Activated naive CD4-positive, alpha-beta T cell treated with anti-CD3 and anti-CD28 coated beads, Interleukin-2, amount 50 U/mL, for 72 hours (primary cell): ENCODE measurements around the gene PTPRU. TPM values are rescaled to one million over a fixed set of nuclear protein-coding genes. Genes with fewer than 3 reads are reported as not detected.

Experiments
- ATAC-seq, 2 donors: fragments of 150-1000 bp; cut with Tn5 transposase; 2 replicates each; pipeline ENCODE4 v1.10.0; 2021; ENCODE audit warnings: mild to moderate bottlenecking in 2 of 2, moderate library complexity in 2 of 2
- DNase-seq, 2 donors: peaks; one replicate each; pipeline ENCODE4 v3.0.0; 2021 to 2022; ENCODE audit warnings: low spot score in 2 of 2
- H3K27ac Mint-ChIP-seq, 2 donors: one replicate each; pipeline ENCODE4 v1.8.0; 2022; ENCODE audit warnings: mild to moderate bottlenecking in 2 of 2, mixed read lengths in 2 of 2
- H3K36me3 Mint-ChIP-seq, 2 donors: one replicate each; pipeline ENCODE4 v1.8.0; 2022; ENCODE audit warnings: mixed read lengths in 2 of 2
- H3K9me3 Mint-ChIP-seq, 2 donors: one replicate each; pipeline ENCODE4 v1.8.0; 2022; ENCODE audit warnings: mixed read lengths in 2 of 2
- total RNA-seq, 2 donors: library from RNA; stranded (reverse); gene quantifications; one replicate each; pipeline ENCODE4 v1.2.3, GENCODE V29; 2022

PTPRU gene
- total RNA-seq, 2 donors from 2014 or later, result 2.0 TPM; not detected in 1

- peaks cover 9% of the 10 kb centered on the region in 2 donors for H3K36me3 Mint-ChIP-seq
- DNase-seq (no peak), ATAC-seq (no peak)
- peak overlapping the region in 1 of 2 donors; percentile 81 for H3K27ac Mint-ChIP-seq
- H3K9me3 Mint-ChIP-seq, result no peaks in the 10 kb centered on the region
Observed at GRCh38 chr1:29236712-29237128, 398 bp downstream of the PTPRU start.

- Mint-ChIP-seq H3K9me3 (no peaks in the 10 kb centered on the region), H3K27ac (peak overlapping the region in 1 of 2 donors; percentile 81), H3K36me3 (peaks cover 9% of the 10 kb centered on the region in 2 donors)
- DNase-seq, result peak in 1 of 2 donors; percentile 28
- peak in 1 of 2 donors; percentile 20 for ATAC-seq
Observed at GRCh38 chr1:29237129-29237821, 953 bp downstream of the PTPRU start.

DNA sequence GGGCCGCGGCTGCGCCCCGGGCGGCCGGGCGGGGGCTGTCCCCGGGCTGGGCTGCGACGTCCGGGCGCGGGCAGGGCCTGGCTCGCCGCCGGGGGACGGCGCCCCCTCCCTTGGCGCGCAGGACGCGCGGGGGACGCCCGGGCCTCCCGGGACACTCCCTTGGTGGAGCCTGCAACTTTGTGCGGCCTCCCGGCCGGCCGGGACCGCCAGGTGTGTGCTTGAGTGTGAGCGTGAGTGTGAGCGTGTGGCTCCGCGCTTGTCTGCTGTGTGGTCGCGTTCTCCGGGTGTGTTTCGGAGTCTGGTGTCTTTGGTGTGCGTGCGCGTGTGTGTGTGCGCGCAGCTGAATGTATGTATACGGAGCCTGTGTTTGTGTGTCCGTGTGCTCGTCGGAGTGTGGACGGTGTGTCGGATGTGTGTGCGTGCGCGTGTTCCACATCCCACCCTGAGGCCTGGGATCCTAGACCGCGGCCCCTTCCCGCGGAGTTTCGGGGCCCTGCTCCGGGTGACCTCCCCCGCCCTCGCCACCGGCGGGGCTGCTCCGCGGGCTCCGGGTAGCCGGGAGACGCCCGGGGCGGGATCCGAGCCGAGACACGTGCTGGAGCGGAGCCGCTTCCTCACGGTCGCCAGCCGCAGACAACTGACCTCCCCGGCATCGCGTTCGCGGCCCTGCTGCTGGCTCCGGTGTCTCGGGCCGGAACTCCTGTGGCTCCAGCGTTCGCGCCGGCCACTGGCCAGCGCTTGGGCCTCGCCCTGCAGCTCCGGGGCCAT lies 1.7 kb downstream of the PTPRU start:
- peak in 1 of 2 donors; percentile 20 for DNase-seq

GRCh38 chr1:29238620-29239002 lies 2.3 kb downstream of the PTPRU start:
- DNase-seq (no peak), ATAC-seq (no peak)
- Mint-ChIP-seq H3K9me3 (no peaks in the 10 kb centered on the region), H3K27ac (no peak overlapping the region), H3K36me3 (peaks cover 9% of the 10 kb centered on the region in 2 donors)

More for the DNA sequence above, 1.7 kb downstream of the PTPRU start:
- Mint-ChIP-seq H3K27ac (no peak overlapping the region), H3K9me3 (no peaks in the 10 kb centered on the region), H3K36me3 (peaks cover 9% of the 10 kb centered on the region in 2 donors)
- ATAC-seq, result no peak

DNA sequence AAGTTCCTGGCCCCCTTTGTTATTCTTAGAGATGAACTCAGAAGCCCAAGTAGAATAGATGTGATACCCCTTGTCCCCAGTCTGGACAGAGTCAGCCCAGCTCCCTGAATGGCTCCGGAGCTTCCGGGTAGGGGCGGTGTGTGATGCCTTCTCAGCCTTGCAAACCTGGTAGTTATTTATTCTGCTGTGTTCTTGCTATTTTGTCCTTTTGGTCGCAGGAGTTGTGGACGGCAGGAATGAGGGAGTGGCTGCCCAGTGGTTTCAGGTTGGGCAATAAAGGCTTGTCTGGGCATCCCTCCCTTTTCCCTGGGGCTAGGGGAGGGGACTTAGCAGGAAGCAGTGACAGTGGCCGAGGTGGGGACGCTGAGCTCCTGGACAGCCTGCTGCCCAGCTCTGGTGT lies 2.8 kb downstream of the PTPRU start:
- no peak for DNase-seq
- Mint-ChIP-seq H3K27ac (no peak overlapping the region), H3K9me3 (no peaks in the 10 kb centered on the region), H3K36me3 (peaks cover 9% of the 10 kb centered on the region in 2 donors)
- ATAC-seq, result no peak

- ATAC-seq (no peak), DNase-seq (no peak)
- peaks cover 9% of the 10 kb centered on the region in 2 donors for H3K36me3 Mint-ChIP-seq
- no peaks in the 10 kb centered on the region for H3K9me3 Mint-ChIP-seq
- H3K27ac Mint-ChIP-seq, result no peak overlapping the region
Observed at GRCh38 chr1:29240400-29240837, 4.1 kb downstream of the PTPRU start.

- Mint-ChIP-seq H3K9me3 (no peaks in the 10 kb centered on the region), H3K36me3 (peaks cover 9% of the 10 kb centered on the region in 2 donors), H3K27ac (no peak overlapping the region)
- DNase-seq (no peak), ATAC-seq (no peak)
Observed at GRCh38 chr1:29240986-29241385, 4.7 kb downstream of the PTPRU start.

- no peak for ATAC-seq
- H3K27ac Mint-ChIP-seq, result no peak overlapping the region
- H3K9me3 Mint-ChIP-seq, result no peaks in the 10 kb centered on the region
Observed at GRCh38 chr1:29243023-29243870, 6.9 kb downstream of the PTPRU start.

GRCh38 chr1:29243871-29244200 lies 7.5 kb downstream of the PTPRU start:
- no peaks in the 10 kb centered on the region for H3K9me3 Mint-ChIP-seq
- H3K27ac Mint-ChIP-seq, result no peak overlapping the region
- DNase-seq, result no peak
- ATAC-seq, result no peak
- H3K36me3 Mint-ChIP-seq, result no peaks in the 10 kb centered on the region

More at GRCh38 chr1:29243023-29243870, 6.9 kb downstream of the PTPRU start:
- no peak for DNase-seq
- H3K36me3 Mint-ChIP-seq, result no peaks in the 10 kb centered on the region

DNA sequence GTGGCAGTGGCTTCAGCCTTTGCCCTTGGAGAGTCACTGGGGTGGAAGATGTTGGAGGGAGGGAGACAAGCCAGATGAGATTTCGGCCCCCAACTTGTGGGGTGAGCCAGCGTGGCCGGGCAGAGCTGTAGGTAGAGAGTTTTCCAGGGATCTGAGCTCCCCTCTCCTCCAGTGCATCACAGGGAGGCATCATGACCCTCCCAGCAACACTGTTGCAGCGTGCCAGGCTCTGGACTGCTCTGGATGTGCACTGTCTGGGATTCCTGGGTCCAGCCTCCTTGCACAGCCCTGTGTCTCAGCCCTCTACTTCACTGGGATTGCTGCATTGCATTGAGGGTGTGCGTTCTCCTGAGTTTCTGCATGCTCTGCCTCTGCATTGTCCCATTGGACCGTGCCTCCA lies 8.9 kb downstream of the PTPRU start:
- ATAC-seq, result no peak
- no peak for DNase-seq
- Mint-ChIP-seq H3K27ac (no peak overlapping the region), H3K9me3 (no peaks in the 10 kb centered on the region), H3K36me3 (no peaks in the 10 kb centered on the region)

DNA sequence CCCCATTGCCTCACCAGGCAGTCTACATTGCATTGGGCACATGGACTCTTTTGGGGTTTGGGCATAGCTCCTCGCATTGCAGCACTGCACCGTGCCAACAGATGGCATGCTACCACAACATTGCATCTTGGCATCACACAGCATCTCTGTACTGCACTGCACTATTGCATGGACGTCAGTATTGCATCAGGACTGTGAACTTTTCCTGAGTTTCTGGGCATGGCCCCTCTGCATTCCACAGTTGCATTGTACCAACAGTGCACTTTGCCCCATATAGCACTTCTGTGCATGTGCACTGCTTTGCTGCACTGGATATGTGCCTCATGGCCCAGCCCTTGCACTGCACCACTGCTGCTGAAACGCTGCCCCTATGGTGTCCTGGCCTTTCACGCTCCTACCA lies 9.6 kb downstream of the PTPRU start:
- Mint-ChIP-seq H3K36me3 (no peaks in the 10 kb centered on the region), H3K9me3 (no peaks in the 10 kb centered on the region), H3K27ac (no peak overlapping the region)
- ATAC-seq (peak in 1 of 2 donors; percentile 50), DNase-seq (no peak)

DNA sequence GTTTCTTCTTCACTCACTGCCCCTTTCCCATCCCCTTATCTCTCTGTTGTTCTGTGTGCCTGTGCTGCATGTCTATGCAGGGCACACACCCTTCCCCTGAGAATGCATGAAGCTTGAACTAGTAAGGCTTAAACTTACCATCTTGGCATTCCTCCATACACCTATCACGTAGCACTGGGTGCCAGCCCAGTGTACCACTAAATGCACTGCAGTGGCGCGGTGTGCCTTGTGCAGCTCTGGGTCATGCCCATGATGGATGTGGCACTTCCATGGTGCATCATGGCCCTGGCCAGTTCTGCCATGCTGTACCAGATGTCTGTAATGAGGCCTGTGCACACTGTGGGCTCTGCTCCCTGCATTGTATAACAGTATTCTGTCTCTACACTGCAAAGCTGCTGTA lies 10.7 kb downstream of the PTPRU start:
- Mint-ChIP-seq H3K9me3 (no peaks in the 10 kb centered on the region), H3K36me3 (no peaks in the 10 kb centered on the region), H3K27ac (no peak overlapping the region)
- ATAC-seq (no peak), DNase-seq (no peak)

- H3K9me3 Mint-ChIP-seq, result no peaks in the 10 kb centered on the region
- DNase-seq, result no peak
- H3K36me3 Mint-ChIP-seq, result no peaks in the 10 kb centered on the region
- ATAC-seq, result no peak
- peak overlapping the region in 1 of 2 donors; percentile 36 for H3K27ac Mint-ChIP-seq
Observed at GRCh38 chr1:29247571-29248273, 11.4 kb downstream of the PTPRU start.

- Mint-ChIP-seq H3K27ac (no peak overlapping the region), H3K36me3 (no peaks in the 10 kb centered on the region), H3K9me3 (no peaks in the 10 kb centered on the region)
- DNase-seq (no peak), ATAC-seq (no peak)
Observed at GRCh38 chr1:29248409-29248808, 12.1 kb downstream of the PTPRU start.

- Mint-ChIP-seq H3K27ac (no peak overlapping the region), H3K36me3 (no peaks in the 10 kb centered on the region), H3K9me3 (no peaks in the 10 kb centered on the region)
- ATAC-seq (no peak), DNase-seq (no peak)
Observed at GRCh38 chr1:29249170-29249691, 12.9 kb downstream of the PTPRU start.

DNA sequence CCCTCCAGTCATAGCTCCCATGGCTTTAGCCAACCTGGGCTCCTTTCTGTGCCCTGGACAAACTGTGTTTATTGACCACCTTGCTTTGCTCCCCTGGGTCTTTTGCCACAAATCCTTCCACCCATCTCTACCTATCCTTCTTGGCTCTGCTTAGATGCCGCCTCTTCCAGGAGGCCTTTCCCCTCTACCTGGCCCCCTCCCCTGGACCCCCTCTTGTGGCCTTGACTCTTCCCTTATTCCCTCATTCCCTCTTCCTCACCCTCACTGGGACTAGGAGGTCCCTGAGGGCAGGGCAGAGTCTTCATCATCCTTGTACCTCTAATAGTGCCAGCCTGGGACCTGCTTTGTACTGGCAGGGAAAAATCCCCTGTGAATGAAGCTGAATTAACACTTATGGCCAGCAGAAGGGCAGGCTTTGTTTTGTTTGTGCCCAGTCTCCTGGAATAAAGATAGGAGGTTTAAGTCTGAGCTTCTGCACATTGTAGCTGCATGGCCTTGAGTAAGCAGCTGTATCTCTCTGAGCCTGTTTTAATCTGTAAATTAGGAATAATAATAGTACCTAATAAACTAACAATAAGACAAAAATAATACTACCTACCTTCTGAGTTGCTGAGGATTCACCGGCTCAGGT lies 13.7 kb downstream of the PTPRU start:
- Mint-ChIP-seq H3K27ac (no peak overlapping the region), H3K9me3 (no peaks in the 10 kb centered on the region), H3K36me3 (no peaks in the 10 kb centered on the region)
- DNase-seq (no peak), ATAC-seq (no peak)
